SK-N-SH treated with all-trans-retinoic acid at 6 μM for 48 hours (cell line): ENCODE results near the gene EGFL7.

Experiments
- ATAC-seq: fragments of 200-7000 bp; cut with Tn5 transposase; 3 replicates; pipeline ENCODE4 v1.9.1; 2020; ENCODE audit warnings: mild to moderate bottlenecking, moderate library complexity
- ARNTL ChIP-seq: fragments of 450-650 bp; formaldehyde crosslinking; IDR thresholded peaks from 2 replicates; pipeline ENCODE4 v1.5.0; 2020; ENCODE audit warnings: low read depth, mild to moderate bottlenecking, moderate library complexity, borderline replicate concordance
- BACH2 ChIP-seq: fragments of 250-450 bp; sonication (Bioruptor Pico); IDR thresholded peaks from 2 replicates; pipeline ENCODE4 v1.9.0; 2021; ENCODE audit warnings: mild to moderate bottlenecking, borderline replicate concordance
- CSDC2 ChIP-seq: fragments of 250-450 bp; sonication (Bioruptor Pico); IDR thresholded peaks from 2 replicates; pipeline ENCODE4 v1.5.0; 2020; ENCODE audit warnings: mild to moderate bottlenecking, moderate library complexity
- ESRRG ChIP-seq: fragments of 250-450 bp; sonication (Bioruptor Pico); IDR thresholded peaks from 2 replicates; pipeline ENCODE4 v1.6.1; 2021; ENCODE audit warnings: mild to moderate bottlenecking
- GLIS3 ChIP-seq: fragments of 250-450 bp; sonication (Bioruptor Pico); IDR thresholded peaks from 2 replicates; pipeline ENCODE4 v1.5.0; 2020; ENCODE audit warnings: mild to moderate bottlenecking, moderate library complexity
- ISL1 ChIP-seq: fragments of 250-450 bp; sonication (Bioruptor Pico); IDR thresholded peaks from 2 replicates; pipeline ENCODE4 v2.1.2; 2022; ENCODE audit warnings: mild to moderate bottlenecking, moderate library complexity
- OSR1 ChIP-seq: fragments of 250-450 bp; sonication (Bioruptor Pico); IDR thresholded peaks from 2 replicates; pipeline ENCODE4 v1.8.0; 2022; ENCODE audit warnings: moderate library complexity, mild to moderate bottlenecking, inconsistent platforms
- PPARA ChIP-seq: fragments of 250-450 bp; sonication (Bioruptor Pico); IDR thresholded peaks from 2 replicates; pipeline ENCODE4 v1.5.0; 2020; ENCODE audit warnings: mild to moderate bottlenecking, borderline replicate concordance
- RARB ChIP-seq: fragments of 250-450 bp; sonication (Bioruptor Pico); IDR thresholded peaks from 2 replicates; pipeline ENCODE4 v1.8.0; 2021; ENCODE audit warnings: mild to moderate bottlenecking, moderate library complexity
- SNAI2 ChIP-seq: fragments of 250-450 bp; sonication (Bioruptor Pico); IDR thresholded peaks from 2 replicates; pipeline ENCODE4 v1.5.0; 2020; ENCODE audit warnings: mild to moderate bottlenecking, moderate library complexity
- TOX ChIP-seq: fragments of 250-450 bp; sonication (Bioruptor Pico); IDR thresholded peaks from 2 replicates; pipeline ENCODE4 v1.8.0; 2021; ENCODE audit warnings: mild to moderate bottlenecking, moderate library complexity, borderline replicate concordance
- ZC3H10 ChIP-seq: fragments of 250-450 bp; sonication (Bioruptor Pico); IDR thresholded peaks from 2 replicates; pipeline ENCODE4 v1.5.1; 2021; ENCODE audit warnings: mild to moderate bottlenecking, moderate library complexity
- ZFP3 ChIP-seq: fragments of 250-450 bp; sonication (Bioruptor Pico); IDR thresholded peaks from 2 replicates; pipeline ENCODE4 v1.5.0; 2020; ENCODE audit warnings: mild to moderate bottlenecking, moderate library complexity
- ZFP30 ChIP-seq: fragments of 450-650 bp; formaldehyde crosslinking; IDR thresholded peaks from 2 replicates; pipeline ENCODE4 v1.5.0; 2022; ENCODE audit warnings: mild to moderate bottlenecking, moderate library complexity
- ZNF565 ChIP-seq: fragments of 450-650 bp; formaldehyde crosslinking; conservative IDR thresholded peaks from 2 replicates; pipeline ENCODE4 v1.5.0; 2020; ENCODE audit warnings: low read depth, mild to moderate bottlenecking, moderate library complexity
- ZNF70 ChIP-seq: fragments of 450-650 bp; formaldehyde crosslinking; IDR thresholded peaks from 2 replicates; pipeline ENCODE4 v1.5.0; 2020; ENCODE audit warnings: mild to moderate bottlenecking, moderate library complexity
- ZNF8 ChIP-seq: fragments of 450-650 bp; formaldehyde crosslinking; IDR thresholded peaks from 2 replicates; pipeline ENCODE4 v1.5.0; 2020; ENCODE audit warnings: mild to moderate bottlenecking, moderate library complexity
- TF ChIP-seq, protein P1 (sequence below): fragments of 250-450 bp; sonication (Bioruptor Pico); IDR thresholded peaks from 2 replicates; pipeline ENCODE4 v1.5.1; 2021; ENCODE audit warnings: mild to moderate bottlenecking, moderate library complexity
- TF ChIP-seq, protein P2 (sequence below): fragments of 250-450 bp; sonication (Bioruptor Pico); IDR thresholded peaks from 2 replicates; pipeline ENCODE4 v1.5.1; 2020; ENCODE audit warnings: low read depth, mild to moderate bottlenecking, moderate library complexity
- TF ChIP-seq, protein P3 (sequence below): fragments of 250-450 bp; sonication (Bioruptor Pico); IDR thresholded peaks from 2 replicates; pipeline ENCODE4 v1.5.0; 2020; ENCODE audit warnings: mild to moderate bottlenecking, moderate library complexity
- TF ChIP-seq, protein P4 (sequence below): fragments of 250-450 bp; sonication (Bioruptor Pico); IDR thresholded peaks from 2 replicates; pipeline ENCODE4 v1.8.0; 2021; ENCODE audit warnings: low read depth, mild to moderate bottlenecking, moderate library complexity, borderline replicate concordance
- TF ChIP-seq, protein P5 (sequence below): fragments of 250-450 bp; sonication (Bioruptor Pico); IDR thresholded peaks from 2 replicates; pipeline ENCODE4 v1.8.0; 2020; ENCODE audit warnings: mild to moderate bottlenecking, moderate library complexity, borderline replicate concordance

Gene EGFL7

DNA sequence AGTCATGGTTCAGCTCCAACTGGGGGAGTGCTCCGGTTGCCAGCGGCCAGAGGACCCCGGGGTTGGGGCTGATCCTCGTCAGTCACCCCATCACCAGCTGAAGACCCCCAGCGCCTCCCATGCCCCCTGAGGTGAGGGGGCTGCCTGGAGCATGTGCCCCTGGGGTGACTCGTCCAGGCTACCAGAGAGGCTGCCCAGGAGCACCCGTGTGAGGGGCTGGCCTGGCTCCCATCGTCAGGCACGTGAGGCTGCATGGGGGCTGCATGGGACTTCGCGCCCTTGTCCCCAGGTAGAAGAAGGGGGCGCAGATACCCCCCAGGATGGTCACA lies 46.4 kb upstream of the EGFL7 start (continued):
- TF ChIP-seq, protein P1, sequence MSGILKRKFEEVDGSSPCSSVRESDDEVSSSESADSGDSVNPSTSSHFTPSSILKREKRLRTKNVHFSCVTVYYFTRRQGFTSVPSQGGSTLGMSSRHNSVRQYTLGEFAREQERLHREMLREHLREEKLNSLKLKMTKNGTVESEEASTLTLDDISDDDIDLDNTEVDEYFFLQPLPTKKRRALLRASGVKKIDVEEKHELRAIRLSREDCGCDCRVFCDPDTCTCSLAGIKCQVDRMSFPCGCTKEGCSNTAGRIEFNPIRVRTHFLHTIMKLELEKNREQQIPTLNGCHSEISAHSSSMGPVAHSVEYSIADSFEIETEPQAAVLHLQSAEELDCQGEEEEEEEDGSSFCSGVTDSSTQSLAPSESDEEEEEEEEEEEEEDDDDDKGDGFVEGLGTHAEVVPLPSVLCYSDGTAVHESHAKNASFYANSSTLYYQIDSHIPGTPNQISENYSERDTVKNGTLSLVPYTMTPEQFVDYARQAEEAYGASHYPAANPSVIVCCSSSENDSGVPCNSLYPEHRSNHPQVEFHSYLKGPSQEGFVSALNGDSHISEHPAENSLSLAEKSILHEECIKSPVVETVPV (CRISPR knock-in tag): no peak

DNA sequence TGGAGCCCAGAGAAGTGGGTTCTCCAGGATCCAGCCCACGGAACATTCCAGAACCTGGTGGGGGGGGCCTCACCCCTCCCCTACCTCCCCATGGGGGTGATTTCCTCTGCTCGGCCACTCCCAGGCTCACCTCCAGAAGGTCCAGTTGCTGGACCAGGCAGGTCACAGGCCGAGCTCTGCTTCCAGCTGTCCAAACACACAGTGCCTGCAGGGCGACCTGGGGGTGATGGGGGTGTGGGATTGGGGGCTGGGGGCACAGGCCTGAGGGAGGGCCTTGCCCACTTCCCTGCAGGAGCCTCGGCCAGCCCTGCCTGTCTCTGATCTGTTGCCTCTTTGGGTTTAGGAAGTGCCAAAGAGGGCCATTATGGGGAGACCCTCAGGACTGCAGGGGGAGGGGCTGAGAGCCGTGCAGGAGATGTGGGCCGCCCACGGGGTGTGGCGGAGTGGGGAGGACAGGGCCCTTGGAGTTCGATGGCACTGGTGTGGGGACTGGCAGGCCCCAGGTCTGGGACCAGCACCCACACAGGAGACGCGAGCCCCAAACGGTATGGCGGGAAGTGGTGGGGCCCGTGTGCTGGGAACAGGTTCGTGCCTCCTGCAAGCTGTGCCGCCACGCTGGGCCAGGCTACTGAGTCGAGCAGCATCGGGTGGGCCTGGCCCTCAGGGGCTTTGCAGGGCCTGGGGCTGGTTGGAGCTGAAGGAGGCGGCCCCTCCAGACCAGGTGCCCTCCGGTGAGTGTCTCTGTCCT lies 45.6 kb upstream of the EGFL7 start:
- TF ChIP-seq ZFP30 (CRISPR knock-in tag) (no peak), ESRRG (CRISPR knock-in tag) (no peak), CSDC2 (CRISPR knock-in tag) (no peak), SNAI2 (CRISPR knock-in tag) (no peak), OSR1 (CRISPR knock-in tag) (no peak), BACH2 (CRISPR knock-in tag) (no peak), PPARA (CRISPR knock-in tag) (no peak), ZNF565 (CRISPR knock-in tag) (no peak), ZC3H10 (no peak), ZNF8 (CRISPR knock-in tag) (no peak), ARNTL (CRISPR knock-in tag) (no peak), ZNF70 (CRISPR knock-in tag) (no peak)
- TF ChIP-seq, protein P2, sequence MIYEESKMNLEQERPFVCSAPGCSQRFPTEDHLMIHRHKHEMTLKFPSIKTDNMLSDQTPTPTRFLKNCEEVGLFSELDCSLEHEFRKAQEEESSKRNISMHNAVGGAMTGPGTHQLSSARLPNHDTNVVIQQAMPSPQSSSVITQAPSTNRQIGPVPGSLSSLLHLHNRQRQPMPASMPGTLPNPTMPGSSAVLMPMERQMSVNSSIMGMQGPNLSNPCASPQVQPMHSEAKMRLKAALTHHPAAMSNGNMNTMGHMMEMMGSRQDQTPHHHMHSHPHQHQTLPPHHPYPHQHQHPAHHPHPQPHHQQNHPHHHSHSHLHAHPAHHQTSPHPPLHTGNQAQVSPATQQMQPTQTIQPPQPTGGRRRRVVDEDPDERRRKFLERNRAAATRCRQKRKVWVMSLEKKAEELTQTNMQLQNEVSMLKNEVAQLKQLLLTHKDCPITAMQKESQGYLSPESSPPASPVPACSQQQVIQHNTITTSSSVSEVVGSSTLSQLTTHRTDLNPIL (CRISPR knock-in tag): no peak
- TF ChIP-seq, protein P3, sequence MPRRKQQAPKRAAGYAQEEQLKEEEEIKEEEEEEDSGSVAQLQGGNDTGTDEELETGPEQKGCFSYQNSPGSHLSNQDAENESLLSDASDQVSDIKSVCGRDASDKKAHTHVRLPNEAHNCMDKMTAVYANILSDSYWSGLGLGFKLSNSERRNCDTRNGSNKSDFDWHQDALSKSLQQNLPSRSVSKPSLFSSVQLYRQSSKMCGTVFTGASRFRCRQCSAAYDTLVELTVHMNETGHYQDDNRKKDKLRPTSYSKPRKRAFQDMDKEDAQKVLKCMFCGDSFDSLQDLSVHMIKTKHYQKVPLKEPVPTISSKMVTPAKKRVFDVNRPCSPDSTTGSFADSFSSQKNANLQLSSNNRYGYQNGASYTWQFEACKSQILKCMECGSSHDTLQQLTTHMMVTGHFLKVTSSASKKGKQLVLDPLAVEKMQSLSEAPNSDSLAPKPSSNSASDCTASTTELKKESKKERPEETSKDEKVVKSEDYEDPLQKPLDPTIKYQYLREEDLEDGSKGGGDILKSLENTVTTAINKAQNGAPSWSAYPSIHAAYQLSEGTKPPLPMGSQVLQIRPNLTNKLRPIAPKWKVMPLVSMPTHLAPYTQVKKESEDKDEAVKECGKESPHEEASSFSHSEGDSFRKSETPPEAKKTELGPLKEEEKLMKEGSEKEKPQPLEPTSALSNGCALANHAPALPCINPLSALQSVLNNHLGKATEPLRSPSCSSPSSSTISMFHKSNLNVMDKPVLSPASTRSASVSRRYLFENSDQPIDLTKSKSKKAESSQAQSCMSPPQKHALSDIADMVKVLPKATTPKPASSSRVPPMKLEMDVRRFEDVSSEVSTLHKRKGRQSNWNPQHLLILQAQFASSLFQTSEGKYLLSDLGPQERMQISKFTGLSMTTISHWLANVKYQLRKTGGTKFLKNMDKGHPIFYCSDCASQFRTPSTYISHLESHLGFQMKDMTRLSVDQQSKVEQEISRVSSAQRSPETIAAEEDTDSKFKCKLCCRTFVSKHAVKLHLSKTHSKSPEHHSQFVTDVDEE (CRISPR knock-in tag): no peak
- TF ChIP-seq, protein P4, sequence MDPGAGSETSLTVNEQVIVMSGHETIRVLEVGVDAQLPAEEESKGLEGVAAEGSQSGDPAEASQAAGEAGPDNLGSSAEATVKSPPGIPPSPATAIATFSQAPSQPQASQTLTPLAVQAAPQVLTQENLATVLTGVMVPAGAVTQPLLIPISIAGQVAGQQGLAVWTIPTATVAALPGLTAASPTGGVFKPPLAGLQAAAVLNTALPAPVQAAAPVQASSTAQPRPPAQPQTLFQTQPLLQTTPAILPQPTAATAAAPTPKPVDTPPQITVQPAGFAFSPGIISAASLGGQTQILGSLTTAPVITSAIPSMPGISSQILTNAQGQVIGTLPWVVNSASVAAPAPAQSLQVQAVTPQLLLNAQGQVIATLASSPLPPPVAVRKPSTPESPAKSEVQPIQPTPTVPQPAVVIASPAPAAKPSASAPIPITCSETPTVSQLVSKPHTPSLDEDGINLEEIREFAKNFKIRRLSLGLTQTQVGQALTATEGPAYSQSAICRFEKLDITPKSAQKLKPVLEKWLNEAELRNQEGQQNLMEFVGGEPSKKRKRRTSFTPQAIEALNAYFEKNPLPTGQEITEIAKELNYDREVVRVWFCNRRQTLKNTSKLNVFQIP (CRISPR knock-in tag): no peak
- TF ChIP-seq, protein P1 (CRISPR knock-in tag): no peak
- no peak for ATAC-seq

DNA sequence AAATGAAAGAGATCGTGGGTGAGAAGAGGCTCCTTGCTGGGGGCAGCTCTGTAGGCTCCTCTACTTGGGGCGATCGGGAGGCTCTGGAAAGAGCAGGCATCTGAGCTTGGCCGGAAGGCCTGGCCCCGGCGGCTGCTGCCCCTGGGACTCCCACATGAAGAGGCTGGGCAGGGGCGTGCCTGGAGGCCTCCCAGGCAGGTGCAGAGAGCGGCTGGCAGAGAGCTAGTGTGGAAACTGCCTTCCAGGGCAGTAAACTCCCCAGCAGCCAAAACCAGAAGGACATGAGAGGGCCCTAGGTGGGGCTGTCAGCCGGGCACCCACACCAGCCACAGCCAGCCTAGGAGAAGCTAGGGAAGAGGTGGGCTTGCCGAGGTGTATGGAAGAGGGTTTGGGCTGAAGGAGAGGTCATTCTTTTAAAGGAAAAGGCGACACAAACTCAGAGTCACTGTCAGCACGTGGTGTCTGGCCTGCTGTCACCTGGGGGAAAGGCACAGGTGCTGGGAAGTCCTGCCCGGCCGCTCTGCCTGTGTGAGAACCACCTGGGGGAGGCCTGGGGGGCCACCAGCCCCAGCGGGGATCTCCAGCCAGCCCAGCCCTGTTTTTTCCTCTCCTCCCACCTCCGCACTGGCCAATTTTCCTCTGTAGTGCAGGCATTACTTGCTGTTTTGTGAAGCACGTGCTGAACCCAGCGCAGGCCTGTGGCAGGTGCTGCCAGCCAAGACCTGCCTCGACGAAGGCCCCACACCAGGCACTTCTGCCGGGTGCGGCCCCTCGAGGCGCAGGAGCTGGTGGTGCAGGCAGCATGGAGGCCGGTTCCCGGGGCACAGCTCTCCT lies 44.8 kb upstream of the EGFL7 start:
- no peak for ATAC-seq
- TF ChIP-seq ZC3H10 (no peak), ESRRG (CRISPR knock-in tag) (no peak), RARB (CRISPR knock-in tag) (no peak), ZFP3 (CRISPR knock-in tag) (no peak), ISL1 (CRISPR knock-in tag) (no peak), ZNF70 (CRISPR knock-in tag) (no peak), OSR1 (CRISPR knock-in tag) (no peak), ZNF8 (CRISPR knock-in tag) (no peak), PPARA (CRISPR knock-in tag) (no peak), GLIS3 (CRISPR knock-in tag) (no peak), BACH2 (CRISPR knock-in tag) (no peak), ZFP30 (CRISPR knock-in tag) (no peak), CSDC2 (CRISPR knock-in tag) (no peak), SNAI2 (CRISPR knock-in tag) (no peak), ZNF565 (CRISPR knock-in tag) (no peak), TOX (CRISPR knock-in tag) (no peak)
- TF ChIP-seq, protein P4 (CRISPR knock-in tag): no peak
- TF ChIP-seq, protein P5, sequence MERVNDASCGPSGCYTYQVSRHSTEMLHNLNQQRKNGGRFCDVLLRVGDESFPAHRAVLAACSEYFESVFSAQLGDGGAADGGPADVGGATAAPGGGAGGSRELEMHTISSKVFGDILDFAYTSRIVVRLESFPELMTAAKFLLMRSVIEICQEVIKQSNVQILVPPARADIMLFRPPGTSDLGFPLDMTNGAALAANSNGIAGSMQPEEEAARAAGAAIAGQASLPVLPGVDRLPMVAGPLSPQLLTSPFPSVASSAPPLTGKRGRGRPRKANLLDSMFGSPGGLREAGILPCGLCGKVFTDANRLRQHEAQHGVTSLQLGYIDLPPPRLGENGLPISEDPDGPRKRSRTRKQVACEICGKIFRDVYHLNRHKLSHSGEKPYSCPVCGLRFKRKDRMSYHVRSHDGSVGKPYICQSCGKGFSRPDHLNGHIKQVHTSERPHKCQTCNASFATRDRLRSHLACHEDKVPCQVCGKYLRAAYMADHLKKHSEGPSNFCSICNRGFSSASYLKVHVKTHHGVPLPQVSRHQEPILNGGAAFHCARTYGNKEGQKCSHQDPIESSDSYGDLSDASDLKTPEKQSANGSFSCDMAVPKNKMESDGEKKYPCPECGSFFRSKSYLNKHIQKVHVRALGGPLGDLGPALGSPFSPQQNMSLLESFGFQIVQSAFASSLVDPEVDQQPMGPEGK: no peak
